GM19324 (cell line): ENCODE data around the gene RNF17.
"Not testable (repeated sequence)": the region's sequence is repeated elsewhere in the genome, so short reads cannot be mapped to it uniquely, and the experiment has no call there.

ENCODE experiments used
- ATAC-seq: cut with Tn5 transposase; IDR thresholded peaks from one replicate; pipeline ENCODE4 v1.9.1; 2021; ENCODE audit warnings: mild to moderate bottlenecking, moderate library complexity; ENCODE audit not compliant: unreplicated experiment, low FRiP score

Gene RNF17

GRCh38 chr13:24741791-24742190, 22.2 kb upstream of the RNF17 start:
- ATAC-seq, result no peak

- no peak for ATAC-seq
Observed at GRCh38 chr13:24742294-24742693, 21.7 kb upstream of the RNF17 start.

GRCh38 chr13:24742977-24743376, 21.0 kb upstream of the RNF17 start:
- no peak for ATAC-seq

GRCh38 chr13:24744247-24744646, 19.7 kb upstream of the RNF17 start:
- ATAC-seq, result no peak

GRCh38 chr13:24745516-24745860, 18.5 kb upstream of the RNF17 start:
- ATAC-seq, result no peak

GRCh38 chr13:24745861-24746617, 17.9 kb upstream of the RNF17 start:
- no peak for ATAC-seq

GRCh38 chr13:24746618-24747247, 17.2 kb upstream of the RNF17 start:
- no peak for ATAC-seq

- ATAC-seq, result no peak
Observed at GRCh38 chr13:24747248-24748060, 16.5 kb upstream of the RNF17 start.

- ATAC-seq, result no peak
Observed at GRCh38 chr13:24748061-24748400, 15.9 kb upstream of the RNF17 start.

GRCh38 chr13:24759197-24759596, 4.8 kb upstream of the RNF17 start:
- ATAC-seq, result no peak

GRCh38 chr13:24764276-24764630, 284 bp downstream of the RNF17 start:
- ATAC-seq, result no peak

GRCh38 chr13:24777171-24777570, 13.2 kb downstream of the RNF17 start:
- no peak for ATAC-seq

GRCh38 chr13:24784319-24784718, 20.4 kb downstream of the RNF17 start:
- no peak for ATAC-seq

GRCh38 chr13:24788538-24788937, 24.6 kb downstream of the RNF17 start:
- no peak for ATAC-seq

- ATAC-seq, result no peak
Observed at GRCh38 chr13:24802074-24802473, 38.1 kb downstream of the RNF17 start.

- ATAC-seq, result no peak
Observed at GRCh38 chr13:24821207-24821606, 57.2 kb downstream of the RNF17 start.

GRCh38 chr13:24822640-24823039, 58.7 kb downstream of the RNF17 start:
- no peak for ATAC-seq

GRCh38 chr13:24823122-24823710, 59.2 kb downstream of the RNF17 start:
- not testable (repeated sequence) for ATAC-seq

- no peak for ATAC-seq
Observed at GRCh38 chr13:24827799-24828198, 63.8 kb downstream of the RNF17 start.

- no peak for ATAC-seq
Observed at GRCh38 chr13:24834902-24835510, 71.0 kb downstream of the RNF17 start.

GRCh38 chr13:24837528-24837927, 73.6 kb downstream of the RNF17 start:
- ATAC-seq, result not testable (repeated sequence)
